CD4-positive, CD25-positive, alpha-beta regulatory T cell (primary cell): ENCODE measurements around the gene TRIM29. TPM values are rescaled to one million over a fixed set of nuclear protein-coding genes. Genes with fewer than 3 reads are reported as not detected.

Source experiments
- ATAC-seq, 2 donors: fragments of 150-1000 bp; cut with Tn5 transposase; one replicate each; pipeline ENCODE4 v1.10.0; 2021; ENCODE audit warnings: low read depth in 2 of 2, moderate number of reproducible peaks in 2 of 2, moderate library complexity in 1 of 2
- DNase-seq, 3 donors: peaks; one replicate each; pipeline versions ENCODE4 v3.0.0 to v3.0.0-alpha.2; 2012 to 2022; ENCODE audit warnings: mixed read lengths in 1 of 3
- H3K27ac ChIP-seq: one replicate; pipeline ENCODE4 v1.7.0; 2013; ENCODE audit warnings: mild to moderate bottlenecking, low read length; ENCODE audit not compliant: insufficient read depth, poor library complexity, severe bottlenecking
- H3K27me3 ChIP-seq: one replicate; pipeline ENCODE4 v1.7.0; 2013; ENCODE audit warnings: low read length; ENCODE audit not compliant: control insufficient read depth, insufficient read depth
- H3K36me3 ChIP-seq: one replicate; pipeline ENCODE4 v1.7.0; 2013; ENCODE audit warnings: mild to moderate bottlenecking, low read length, moderate library complexity; ENCODE audit not compliant: control insufficient read depth, insufficient read depth
- H3K4me1 ChIP-seq: 2 replicates; pipeline ENCODE4 v1.7.0; 2013; ENCODE audit warnings: mild to moderate bottlenecking, low read length; ENCODE audit not compliant: insufficient read depth, control insufficient read depth, poor library complexity, severe bottlenecking
- H3K4me3 ChIP-seq: one replicate; pipeline ENCODE4 v1.7.0; 2013; ENCODE audit warnings: low read depth, mild to moderate bottlenecking, low read length, moderate library complexity
- H3K9me3 ChIP-seq, 2 experiments: 1 replicate in 1 of 2; 2 replicates in 1 of 2; pipeline ENCODE4 v1.7.0; 2013; ENCODE audit warnings: low read length in 2 of 2, mild to moderate bottlenecking in 1 of 2, moderate library complexity in 1 of 2; ENCODE audit not compliant: control insufficient read depth in 2 of 2
- H3K27ac Mint-ChIP-seq, 3 donors: one replicate each; pipeline ENCODE4 v1.8.0; 2020 to 2022; ENCODE audit warnings: mild to moderate bottlenecking in 3 of 3, mixed read lengths in 3 of 3, moderate library complexity in 2 of 3
- H3K27me3 Mint-ChIP-seq: one replicate; pipeline ENCODE4 v1.8.0; 2022; ENCODE audit warnings: mild to moderate bottlenecking, mixed read lengths
- H3K36me3 Mint-ChIP-seq: one replicate; pipeline ENCODE4 v1.8.0; 2020; ENCODE audit warnings: mixed read lengths
- H3K4me1 Mint-ChIP-seq, 4 donors: one replicate each; pipeline ENCODE4 v1.8.0; 2020 to 2022; ENCODE audit warnings: mixed read lengths in 4 of 4, mild to moderate bottlenecking in 1 of 4
- H3K4me3 Mint-ChIP-seq, 4 donors: one replicate each; pipeline ENCODE4 v1.8.0; 2020 to 2022; ENCODE audit warnings: mild to moderate bottlenecking in 4 of 4, mixed read lengths in 4 of 4, moderate library complexity in 3 of 4
- H3K9me3 Mint-ChIP-seq, 7 donors: one replicate each; pipeline ENCODE4 v1.8.0; 2020 to 2022; ENCODE audit warnings: mixed read lengths in 7 of 7, mild to moderate bottlenecking in 3 of 7, moderate library complexity in 2 of 7
- polyA plus RNA-seq, 4 donors: library from polyadenylated mRNA; unstranded; fragments of 300-500 nt; fragmentation: Illumina TruSeq; gene quantifications; one replicate each; pipeline ENCODE4 v1.2.3, GENCODE V29; 2021
- total RNA-seq: library from RNA; stranded (reverse); gene quantifications from one replicate; pipeline ENCODE4 v1.2.3, GENCODE V29; 2022

Gene TRIM29
- total and polyA plus RNA-seq, 5 donors from 2014 or later: not detected

GRCh38 chr11:120098503-120099020 lies 39.4 kb downstream of the TRIM29 start:
- no peaks in the 10 kb centered on the region for H3K4me1 Mint-ChIP-seq
- H3K27me3 Mint-ChIP-seq: peaks cover 12% of the 10 kb centered on the region
- H3K27ac Mint-ChIP-seq: no peak overlapping the region
- Histone ChIP-seq H3K36me3 (no peaks in the 10 kb centered on the region), H3K27me3 (no peaks in the 10 kb centered on the region), H3K27ac (no peak overlapping the region), H3K4me3 (no peak overlapping the region), H3K4me1 (no peaks in the 10 kb centered on the region), H3K9me3 (no peaks in the 10 kb centered on the region)
- ATAC-seq (no peak), DNase-seq (no peak)
- H3K4me3 Mint-ChIP-seq: no peak overlapping the region
- H3K36me3 Mint-ChIP-seq: no peaks in the 10 kb centered on the region
- no peaks in the 10 kb centered on the region for H3K9me3 Mint-ChIP-seq

- H3K4me1 ChIP-seq: no peaks in the 10 kb centered on the region
- H3K36me3 Mint-ChIP-seq: no peaks in the 10 kb centered on the region
- no peaks in the 10 kb centered on the region for H3K9me3 Mint-ChIP-seq
- no peak overlapping the region for H3K27ac ChIP-seq
- H3K27me3 Mint-ChIP-seq: peaks cover 12% of the 10 kb centered on the region
- H3K9me3 ChIP-seq: no peaks in the 10 kb centered on the region
- H3K27me3 ChIP-seq: no peaks in the 10 kb centered on the region
- H3K27ac Mint-ChIP-seq: no peak overlapping the region
- DNase-seq (no peak), ATAC-seq (no peak)
- H3K4me3 Mint-ChIP-seq: no peak overlapping the region
- H3K4me3 ChIP-seq: no peak overlapping the region
- no peaks in the 10 kb centered on the region for H3K4me1 Mint-ChIP-seq
- no peaks in the 10 kb centered on the region for H3K36me3 ChIP-seq
These were observed 40.1 kb downstream of the TRIM29 start for GRCh38 chr11:120097721-120098385.

GRCh38 chr11:120096369-120097191 lies 41.3 kb downstream of the TRIM29 start:
- Histone ChIP-seq H3K27me3 (no peaks in the 10 kb centered on the region), H3K27ac (no peak overlapping the region), H3K9me3 (no peaks in the 10 kb centered on the region), H3K4me3 (no peak overlapping the region), H3K36me3 (no peaks in the 10 kb centered on the region), H3K4me1 (no peaks in the 10 kb centered on the region)
- H3K27ac Mint-ChIP-seq: no peak overlapping the region
- peaks cover 18% of the 10 kb centered on the region for H3K27me3 Mint-ChIP-seq
- no peaks in the 10 kb centered on the region for H3K4me1 Mint-ChIP-seq
- H3K4me3 Mint-ChIP-seq: no peak overlapping the region
- DNase-seq (no peak), ATAC-seq (no peak)
- no peaks in the 10 kb centered on the region for H3K36me3 Mint-ChIP-seq
- H3K9me3 Mint-ChIP-seq: peaks cover 0 to 2% (median 0%) of the 10 kb centered on the region in 7 donors

- no peak overlapping the region for H3K4me3 Mint-ChIP-seq
- Histone ChIP-seq H3K9me3 (no peaks in the 10 kb centered on the region), H3K27me3 (no peaks in the 10 kb centered on the region), H3K27ac (no peak overlapping the region), H3K36me3 (no peaks in the 10 kb centered on the region), H3K4me3 (no peak overlapping the region), H3K4me1 (no peaks in the 10 kb centered on the region)
- no peak for DNase-seq
- no peaks in the 10 kb centered on the region for H3K4me1 Mint-ChIP-seq
- H3K36me3 Mint-ChIP-seq: no peaks in the 10 kb centered on the region
- H3K27me3 Mint-ChIP-seq: peaks cover 18% of the 10 kb centered on the region
- no peak for ATAC-seq
- no peak overlapping the region for H3K27ac Mint-ChIP-seq
- H3K9me3 Mint-ChIP-seq: peaks cover 0 to 2% (median 0%) of the 10 kb centered on the region in 7 donors
These were observed 42.4 kb downstream of the TRIM29 start for GRCh38 chr11:120095516-120095915.

GRCh38 chr11:120091701-120092100 lies 46.2 kb downstream of the TRIM29 start:
- no peak overlapping the region for H3K4me3 Mint-ChIP-seq
- Histone ChIP-seq H3K4me1 (no peaks in the 10 kb centered on the region), H3K4me3 (no peak overlapping the region), H3K27me3 (no peaks in the 10 kb centered on the region), H3K36me3 (no peaks in the 10 kb centered on the region), H3K27ac (no peak overlapping the region), H3K9me3 (no peaks in the 10 kb centered on the region)
- ATAC-seq (no peak), DNase-seq (no peak)
- no peaks in the 10 kb centered on the region for H3K4me1 Mint-ChIP-seq
- no peak overlapping the region for H3K27ac Mint-ChIP-seq
- peaks cover 8% of the 10 kb centered on the region for H3K27me3 Mint-ChIP-seq
- no peaks in the 10 kb centered on the region for H3K36me3 Mint-ChIP-seq
- peaks cover 0 to 3% (median 0%) of the 10 kb centered on the region in 7 donors for H3K9me3 Mint-ChIP-seq

DNA sequence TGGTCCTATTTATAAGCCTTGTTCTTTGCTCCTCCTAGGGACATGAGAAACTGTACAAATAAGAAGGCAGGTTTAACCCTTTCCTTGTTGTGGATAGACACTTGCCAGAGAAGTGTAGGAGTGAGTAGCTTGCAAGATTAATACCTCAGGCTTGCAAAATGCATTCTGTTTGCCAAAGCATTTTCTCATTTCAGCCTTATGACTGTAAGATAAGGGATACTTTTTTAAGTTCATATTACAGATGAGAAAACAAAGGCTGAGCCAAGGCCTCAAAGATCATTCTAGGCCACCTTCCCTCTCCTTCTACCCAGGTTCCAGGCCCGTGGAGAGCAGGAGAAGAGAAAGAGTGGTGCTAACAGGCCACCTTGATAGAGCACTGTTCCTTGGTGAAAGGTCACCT lies 46.8 kb downstream of the TRIM29 start:
- no peak for ATAC-seq
- Mint-ChIP-seq H3K36me3 (no peaks in the 10 kb centered on the region), H3K27me3 (peaks cover 5% of the 10 kb centered on the region), H3K4me1 (no peaks in the 10 kb centered on the region), H3K4me3 (no peak overlapping the region), H3K9me3 (peaks cover 0 to 3% (median 0%) of the 10 kb centered on the region in 7 donors), H3K27ac (no peak overlapping the region)
- Histone ChIP-seq H3K4me1 (no peaks in the 10 kb centered on the region), H3K27me3 (no peaks in the 10 kb centered on the region), H3K36me3 (no peaks in the 10 kb centered on the region), H3K4me3 (no peak overlapping the region), H3K27ac (no peak overlapping the region), H3K9me3 (no peaks in the 10 kb centered on the region)
- DNase-seq: no peak

DNA sequence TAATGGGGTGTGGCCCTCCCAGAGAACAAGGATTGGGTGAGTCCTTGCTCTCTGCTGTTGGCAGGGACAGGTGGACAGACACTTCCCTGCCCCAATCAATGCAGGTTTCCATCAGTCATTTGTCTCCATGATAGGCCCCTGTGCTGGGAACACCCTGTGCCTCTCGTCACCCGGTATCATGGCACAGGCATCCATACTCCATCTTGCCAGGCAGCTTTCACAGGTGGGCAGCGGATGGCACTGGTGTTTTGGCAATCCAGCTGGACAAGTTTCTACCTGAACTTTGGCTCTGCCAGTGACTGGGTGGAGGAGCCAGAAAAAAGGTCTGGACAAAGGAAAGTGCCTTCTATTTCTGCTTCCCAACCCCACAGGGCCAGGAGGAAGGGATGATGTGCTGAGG lies 47.5 kb downstream of the TRIM29 start:
- H3K27ac ChIP-seq: no peak overlapping the region

More for the DNA sequence above, 47.5 kb downstream of the TRIM29 start:
- H3K9me3 ChIP-seq: no peaks in the 10 kb centered on the region
- DNase-seq (no peak), ATAC-seq (no peak)
- no peak overlapping the region for H3K27ac Mint-ChIP-seq
- H3K4me3 ChIP-seq: no peak overlapping the region
- H3K9me3 Mint-ChIP-seq: peaks cover 0 to 6% (median 0%) of the 10 kb centered on the region in 7 donors
- no peak overlapping the region for H3K4me3 Mint-ChIP-seq
- no peaks in the 10 kb centered on the region for H3K4me1 ChIP-seq
- no peaks in the 10 kb centered on the region for H3K4me1 Mint-ChIP-seq
- H3K36me3 Mint-ChIP-seq: no peaks in the 10 kb centered on the region
- H3K36me3 ChIP-seq: no peaks in the 10 kb centered on the region
- no peaks in the 10 kb centered on the region for H3K27me3 ChIP-seq
- H3K27me3 Mint-ChIP-seq: peaks cover 5% of the 10 kb centered on the region
